CD4-positive, alpha-beta T cell treated with Interleukin-1 beta for 1 hour (primary cell): ENCODE results near the gene DNM3.

Experiments
- DNase-seq, 2 donors: peaks; one replicate each; pipeline ENCODE4 v3.0.0-alpha.2; 2020 to 2022

Gene DNM3

GRCh38 chr1:171873664-171874063, 32.4 kb downstream of the DNM3 start:
- no peak for DNase-seq

- DNase-seq: no peak
Observed at GRCh38 chr1:171877701-171878100, 36.4 kb downstream of the DNM3 start.

DNA sequence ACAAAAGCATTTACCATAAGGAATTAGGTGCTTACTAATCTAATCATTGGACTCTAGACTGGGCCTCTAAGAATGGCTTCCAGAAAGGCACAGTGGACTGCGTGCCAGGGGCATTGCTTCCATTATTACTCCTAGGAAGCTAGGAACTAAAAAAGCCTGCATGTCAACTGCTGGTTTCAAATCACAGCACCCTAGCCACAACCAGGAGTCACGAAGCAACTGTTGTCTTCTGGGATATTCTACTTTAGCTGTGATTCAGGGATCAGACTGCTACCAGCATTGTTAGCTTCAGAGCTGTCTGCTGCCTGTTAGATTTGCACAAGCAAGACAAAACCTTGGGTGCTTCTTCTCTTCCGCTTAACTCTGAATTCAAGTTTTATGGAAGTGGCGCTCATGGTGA, 38.3 kb downstream of the DNM3 start:
- DNase-seq: no peak

- DNase-seq: no peak
Observed at GRCh38 chr1:171881442-171881841, 40.1 kb downstream of the DNM3 start.

GRCh38 chr1:171883849-171884248, 42.6 kb downstream of the DNM3 start:
- DNase-seq: no peak

GRCh38 chr1:171884475-171884874, 43.2 kb downstream of the DNM3 start:
- DNase-seq: no peak

- DNase-seq: no peak
Observed at GRCh38 chr1:171890131-171890530, 48.8 kb downstream of the DNM3 start.

GRCh38 chr1:171896936-171897703, 55.8 kb downstream of the DNM3 start:
- DNase-seq: no peak

DNA sequence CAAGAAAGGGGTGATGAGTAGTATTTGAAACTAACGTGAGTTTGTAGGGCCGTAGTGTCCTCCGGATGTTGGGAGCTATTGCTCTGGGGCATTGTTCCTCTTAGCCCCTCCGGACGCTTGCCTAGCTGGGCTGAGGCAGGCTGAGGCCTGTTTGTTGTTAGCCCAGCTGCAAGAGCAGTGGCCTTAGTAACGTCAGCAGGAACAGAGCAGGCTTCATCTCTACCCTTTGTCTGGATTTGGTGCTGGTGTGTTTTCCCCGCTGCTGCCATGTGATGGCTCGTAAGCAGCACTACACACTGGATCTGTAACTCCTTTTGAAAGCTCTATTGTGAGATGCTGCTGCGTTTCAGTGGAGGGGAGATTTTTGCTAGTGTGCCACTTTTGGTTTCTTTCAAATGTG, 57.6 kb downstream of the DNM3 start:
- no peak for DNase-seq

GRCh38 chr1:171899838-171900237, 58.5 kb downstream of the DNM3 start:
- no peak for DNase-seq

DNA sequence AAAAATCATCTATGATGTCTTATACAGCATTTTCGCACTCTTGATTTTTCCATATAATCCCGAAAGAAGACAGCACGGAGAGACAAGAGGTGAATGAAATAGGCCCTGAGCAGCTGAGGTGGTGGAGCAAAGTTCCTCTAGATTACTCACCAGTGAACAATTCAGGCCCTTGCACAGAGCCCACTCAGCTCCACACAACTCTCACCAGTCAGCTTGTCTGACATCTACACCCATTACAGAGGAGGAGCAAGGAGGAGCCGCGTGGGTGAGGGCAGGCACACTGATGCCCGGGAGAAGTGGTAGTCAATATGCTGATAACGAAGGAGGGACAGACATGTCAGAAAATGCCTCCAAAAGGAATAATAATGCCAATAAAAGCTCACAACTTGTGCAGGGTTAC, 59.9 kb downstream of the DNM3 start:
- DNase-seq: no peak

GRCh38 chr1:171902527-171902926, 61.2 kb downstream of the DNM3 start:
- no peak for DNase-seq

DNA sequence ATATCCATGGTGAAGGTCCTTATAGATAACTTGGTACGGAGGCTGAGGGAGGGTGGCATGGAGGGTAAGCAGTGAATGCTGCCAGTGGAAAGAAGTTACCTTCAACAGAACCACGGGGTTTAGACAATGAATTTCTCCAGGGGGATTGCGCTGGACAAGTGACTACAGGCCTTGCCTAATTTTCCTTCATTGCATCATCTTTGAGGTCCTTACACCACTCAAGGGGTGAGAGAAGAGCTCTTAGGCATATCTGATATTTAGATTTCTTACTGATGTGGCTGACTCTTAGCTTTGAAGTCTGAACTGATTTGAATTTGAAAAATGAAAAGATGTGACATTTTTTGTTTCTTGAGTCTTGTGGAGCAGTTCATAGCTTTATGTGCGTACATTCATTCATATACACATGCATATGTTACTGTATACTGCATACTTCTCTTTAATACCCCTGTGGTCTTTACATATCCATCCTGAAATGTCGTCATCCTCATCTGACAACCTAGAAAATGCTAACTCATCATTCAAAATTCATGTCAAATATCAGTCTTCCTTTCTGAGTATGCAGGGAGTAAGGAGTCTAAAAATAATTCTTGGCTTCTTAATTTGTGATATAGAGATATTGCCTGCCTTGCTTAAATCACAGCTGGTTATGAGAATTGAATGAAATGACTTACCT, 63.6 kb downstream of the DNM3 start:
- DNase-seq: no peak

GRCh38 chr1:171909711-171910110, 68.4 kb downstream of the DNM3 start:
- DNase-seq: no peak

GRCh38 chr1:171910786-171911185, 69.5 kb downstream of the DNM3 start:
- DNase-seq: no peak

DNA sequence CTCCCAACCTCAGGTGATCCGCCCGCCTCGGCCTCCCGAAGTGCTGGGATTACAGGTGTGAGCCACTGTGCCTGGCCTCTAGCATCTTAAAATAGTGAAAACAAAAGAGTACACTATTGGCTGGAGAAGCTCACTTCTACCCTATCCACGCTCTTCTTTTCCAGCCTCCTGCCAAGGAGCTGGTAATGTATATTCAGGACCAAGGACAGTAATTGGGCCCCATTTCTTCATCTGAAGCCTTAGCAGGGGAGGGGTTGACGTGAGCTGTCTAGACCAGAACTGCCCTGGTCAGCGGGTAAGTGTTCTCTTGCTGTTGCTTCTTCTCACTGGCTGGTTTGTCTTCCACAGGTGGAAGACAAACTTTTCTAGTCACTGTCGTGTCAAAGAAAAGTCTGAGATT, 70.2 kb downstream of the DNM3 start:
- no peak for DNase-seq

DNA sequence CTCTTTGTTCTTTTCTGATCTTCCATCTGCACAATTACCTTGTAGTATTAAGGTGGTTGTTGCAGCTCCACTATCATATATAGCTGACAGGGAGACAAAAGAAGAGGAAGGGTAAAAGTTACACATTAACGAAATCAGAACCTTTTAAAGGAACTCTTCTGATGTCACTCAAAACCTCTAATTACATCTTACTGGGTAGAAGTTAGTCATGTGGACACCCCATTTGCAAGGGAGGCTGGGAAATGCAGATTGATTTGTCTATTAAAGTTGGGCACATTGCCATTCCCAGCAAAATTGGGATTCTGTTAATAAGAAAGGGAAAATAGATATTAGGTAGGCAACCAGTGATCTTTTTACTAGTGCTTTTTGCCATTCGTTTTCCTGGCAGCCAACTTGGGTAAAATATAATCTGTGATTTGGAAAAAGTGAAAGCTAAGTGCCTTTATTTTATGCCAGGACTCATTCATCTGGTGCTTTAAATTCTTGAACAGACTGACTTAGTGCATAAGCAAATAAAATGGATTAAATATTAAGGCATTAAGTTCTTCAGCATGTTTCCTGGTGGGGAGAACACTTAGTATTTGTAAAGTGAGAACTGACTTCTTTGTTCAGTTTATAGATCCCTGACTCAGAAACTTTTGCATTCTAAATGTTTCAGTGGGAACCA, 71.3 kb downstream of the DNM3 start:
- DNase-seq: no peak

DNA sequence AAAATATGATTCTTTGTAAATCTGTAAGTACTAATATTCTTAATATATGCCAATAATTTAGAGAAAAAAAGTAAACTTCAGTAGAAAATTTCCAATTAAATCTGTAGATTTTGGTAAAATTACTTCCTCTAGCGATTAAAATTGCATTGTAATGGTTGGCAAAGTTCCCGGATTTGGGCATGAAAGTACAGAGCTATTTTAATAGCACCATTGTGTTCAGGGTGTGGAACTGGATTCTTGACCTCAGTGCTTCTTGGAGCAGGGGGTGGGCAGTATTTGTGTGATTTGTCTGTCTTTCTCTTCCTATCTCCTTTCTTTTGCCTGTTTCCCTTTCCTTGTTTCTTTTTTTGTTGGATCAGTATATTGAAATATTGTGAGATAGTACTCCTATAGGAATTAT, 72.1 kb downstream of the DNM3 start:
- DNase-seq: no peak

GRCh38 chr1:171916315-171916771, 75.0 kb downstream of the DNM3 start:
- DNase-seq: no peak

- no peak for DNase-seq
Observed at GRCh38 chr1:171917331-171917730, 76.0 kb downstream of the DNM3 start.

GRCh38 chr1:171919891-171920887, 78.9 kb downstream of the DNM3 start:
- no peak for DNase-seq

DNA sequence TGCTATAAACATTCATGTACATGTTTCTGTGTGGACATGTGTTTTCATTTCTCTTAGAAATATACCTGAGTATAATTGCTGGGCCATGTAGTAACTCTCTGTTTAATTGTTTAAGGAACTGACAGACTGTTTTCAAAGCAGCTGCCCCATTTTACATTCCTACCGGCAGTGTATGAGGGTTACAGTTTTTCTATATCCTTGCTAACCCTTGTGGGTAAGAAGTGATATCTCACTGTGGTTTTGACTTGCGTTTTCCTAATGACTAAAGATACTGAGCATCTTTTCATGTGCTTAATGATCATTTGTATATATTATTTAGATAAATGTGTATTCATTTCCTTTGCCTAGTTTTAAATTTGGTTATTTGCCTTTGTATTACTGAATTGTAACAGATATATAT, 81.7 kb downstream of the DNM3 start:
- no peak for DNase-seq

DNA sequence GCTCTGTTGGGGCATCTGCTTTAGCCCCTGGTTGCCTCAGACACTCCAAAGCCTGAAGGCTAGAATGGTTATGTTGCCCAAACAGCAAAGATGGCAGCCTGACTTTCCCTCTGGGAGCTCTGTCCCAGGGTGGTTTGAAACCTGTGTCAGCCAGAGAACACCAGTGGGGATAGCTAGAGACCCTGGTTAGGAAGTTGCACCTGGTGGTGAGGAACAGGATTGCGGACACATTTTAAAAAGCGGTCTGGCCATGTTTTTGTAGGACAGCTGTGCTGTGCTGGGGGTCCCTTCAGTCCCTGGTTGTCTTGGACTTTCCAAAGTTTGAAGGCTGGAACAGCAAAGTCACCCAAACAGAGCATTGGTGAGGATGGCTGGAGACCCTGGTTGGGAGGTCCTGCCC, 87.8 kb downstream of the DNM3 start:
- DNase-seq: no peak
